NT2/D1 (cell line): Measurements from ENCODE around the gene TMCO5A.

ENCODE experiments used
- SUZ12 ChIP-seq: IDR thresholded peaks from 2 replicates; pipeline ENCODE4 v1.6.1; 2011; ENCODE audit not compliant: insufficient read length, insufficient read depth; ENCODE audit errors: extremely low read depth
- YY1 ChIP-seq: IDR thresholded peaks from 2 replicates; pipeline ENCODE4 v1.6.1; 2011; ENCODE audit not compliant: insufficient read length, insufficient read depth
- ZNF274 ChIP-seq: IDR thresholded peaks from 2 replicates; pipeline ENCODE4 v1.6.1; 2011; ENCODE audit warnings: mild to moderate bottlenecking, low read depth, low read length

DNA sequence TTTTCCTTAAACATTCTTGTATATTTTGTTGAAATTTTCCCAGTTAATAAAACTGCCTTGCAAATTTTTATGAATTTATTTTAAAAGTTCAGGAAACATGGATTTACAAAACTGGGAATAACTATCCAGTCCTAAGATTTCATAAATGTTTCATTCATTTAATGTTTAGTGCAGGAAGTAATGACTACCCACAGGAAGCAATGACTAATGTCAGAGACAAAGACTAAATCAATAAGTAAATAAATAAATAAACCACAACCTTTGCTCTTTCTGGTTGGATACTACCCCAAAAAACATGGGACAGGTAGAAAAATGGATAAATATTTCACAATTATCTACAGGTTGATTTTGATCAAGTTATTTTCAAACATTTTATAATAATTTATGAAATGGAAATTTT, 48.8 kb upstream of the TMCO5A start:
- TF ChIP-seq YY1 (no peak), ZNF274 (no peak), SUZ12 (no peak)
